ENCODE results near the gene MAN1B1.

MAN1B1 gene

GRCh38 chr9:137146527-137146918 is 59.7 kb downstream of the MAN1B1 start:
- no peak for DNase-seq (ENCODE audit: low spot score)

GRCh38 chr9:137147091-137147792 is 60.5 kb downstream of the MAN1B1 start:
- DNase-seq (ENCODE audit: low spot score), result no peak

DNA sequence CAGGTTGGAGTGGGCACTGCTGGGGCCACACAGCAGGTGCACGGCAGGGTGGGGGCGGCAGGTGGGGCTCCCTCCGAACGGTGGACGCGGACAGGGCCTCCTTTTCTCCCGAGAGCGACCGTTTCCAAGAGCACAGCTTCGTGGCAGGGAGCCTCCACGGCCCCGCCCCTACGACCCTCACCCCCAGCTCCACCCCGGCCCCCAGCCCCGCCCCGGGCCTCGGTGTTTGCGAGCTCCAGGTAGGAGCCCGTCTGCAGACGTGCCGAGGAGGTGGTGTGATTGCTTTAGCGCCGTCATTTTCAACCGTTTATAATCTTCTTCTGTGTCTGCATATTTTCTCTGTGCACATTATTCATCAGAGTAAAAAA is 61.0 kb downstream of the MAN1B1 start:
- DNase-seq (ENCODE audit: low spot score), result no peak

GRCh38 chr9:137148242-137148641 is 61.5 kb downstream of the MAN1B1 start:
- DNase-seq (ENCODE audit: low spot score), result no peak

DNA sequence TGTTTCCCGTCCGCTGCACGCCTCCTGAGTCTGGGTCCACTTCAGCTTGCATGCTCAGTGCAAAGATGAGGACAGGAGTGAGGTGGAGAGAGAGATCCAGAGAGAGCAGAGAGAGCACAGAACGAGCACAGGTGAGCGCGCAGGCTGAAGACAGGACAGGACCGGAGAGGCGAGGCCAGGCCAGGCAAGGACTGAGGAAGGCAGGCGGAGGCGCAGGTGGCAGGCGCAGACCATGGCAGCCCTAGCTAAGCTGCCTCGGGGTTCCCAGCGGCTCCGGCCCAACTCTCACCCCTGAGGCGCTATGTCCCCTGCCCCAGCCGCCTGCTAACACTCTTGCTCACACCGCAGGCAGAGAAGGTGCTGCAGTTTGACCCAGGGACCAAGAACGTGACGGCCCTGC is 61.9 kb downstream of the MAN1B1 start:
- no peak for DNase-seq (ENCODE audit: low spot score)

DNA sequence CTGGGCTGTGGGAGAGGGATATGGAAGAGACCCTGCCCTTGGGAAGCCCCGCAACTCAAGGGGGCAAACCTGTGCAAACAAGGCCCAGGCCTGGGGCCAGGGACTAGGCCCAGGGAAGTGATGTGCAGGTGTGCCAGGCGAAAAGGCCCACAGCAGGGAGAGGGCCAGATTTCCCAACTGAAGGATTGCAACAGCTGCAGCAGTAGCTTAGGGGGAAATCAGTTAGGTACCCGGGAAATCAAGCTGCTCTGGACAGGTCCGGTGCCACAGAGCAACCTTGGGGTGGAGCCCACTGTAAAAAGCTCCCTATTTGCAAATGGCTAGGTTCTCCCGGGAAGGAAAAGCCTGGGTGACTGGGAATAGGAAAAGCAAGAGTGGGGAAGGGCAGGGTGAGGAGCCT is 62.6 kb downstream of the MAN1B1 start:
- no peak for DNase-seq (ENCODE audit: low spot score)

DNA sequence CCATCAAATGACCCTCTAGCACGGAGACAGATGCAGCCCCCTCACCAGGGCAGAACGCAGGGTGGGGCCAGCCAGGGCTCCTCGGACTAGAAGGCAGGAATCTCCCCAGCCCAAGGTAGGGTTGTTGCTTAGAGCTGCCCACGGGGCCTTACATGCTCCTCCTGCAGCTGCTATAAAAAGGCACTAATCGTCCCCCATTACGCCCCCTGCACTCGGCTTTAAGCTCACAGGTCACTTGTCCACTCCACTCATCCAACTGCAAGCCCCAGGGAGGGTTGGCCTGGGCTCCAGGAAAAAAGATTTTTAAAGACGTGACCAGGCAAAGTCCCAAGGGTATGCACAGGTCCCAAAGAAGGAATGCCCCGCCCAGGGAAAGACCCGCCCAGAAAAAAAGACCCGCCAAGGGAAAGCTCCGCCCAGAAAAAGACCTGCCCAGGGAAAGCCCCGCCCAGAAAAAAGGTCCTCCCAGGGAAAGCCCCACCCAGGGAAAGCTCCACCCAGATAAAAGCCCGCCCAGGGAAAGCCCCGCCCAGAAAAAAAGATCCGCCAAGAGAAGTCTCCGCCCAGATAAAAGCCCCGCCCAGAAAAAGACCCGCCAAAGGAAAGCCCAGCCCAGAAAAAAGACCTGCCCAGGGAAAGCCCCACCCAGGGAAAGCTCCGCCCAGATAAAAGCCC is 63.3 kb downstream of the MAN1B1 start:
- DNase-seq (ENCODE audit: low spot score), result no peak

- DNase-seq (ENCODE audit: low spot score), result no peak
These were observed 64.1 kb downstream of the MAN1B1 start for GRCh38 chr9:137150617-137151457.

DNA sequence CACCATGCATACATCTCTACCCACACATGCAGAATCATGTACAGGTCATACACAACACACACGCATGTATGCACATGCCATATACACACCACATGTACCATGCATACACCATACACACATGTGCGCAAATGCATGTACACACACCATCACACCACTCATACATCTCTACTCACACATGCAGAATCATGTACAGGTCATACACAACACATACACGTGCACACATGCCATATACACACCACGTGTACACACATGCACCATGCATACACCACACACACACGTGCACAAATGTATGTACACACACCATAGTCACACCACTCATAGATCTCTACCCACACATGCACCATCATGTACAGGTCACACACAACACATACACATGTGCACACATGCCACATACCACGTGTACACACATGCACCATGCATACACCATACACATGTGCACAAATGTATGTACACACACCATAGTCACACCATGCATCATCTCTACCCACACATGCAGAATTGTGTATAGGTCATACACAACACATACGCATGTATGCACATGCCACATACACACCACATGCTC is 66.1 kb downstream of the MAN1B1 start:
- DNase-seq (ENCODE audit: low spot score), result no peak

DNA sequence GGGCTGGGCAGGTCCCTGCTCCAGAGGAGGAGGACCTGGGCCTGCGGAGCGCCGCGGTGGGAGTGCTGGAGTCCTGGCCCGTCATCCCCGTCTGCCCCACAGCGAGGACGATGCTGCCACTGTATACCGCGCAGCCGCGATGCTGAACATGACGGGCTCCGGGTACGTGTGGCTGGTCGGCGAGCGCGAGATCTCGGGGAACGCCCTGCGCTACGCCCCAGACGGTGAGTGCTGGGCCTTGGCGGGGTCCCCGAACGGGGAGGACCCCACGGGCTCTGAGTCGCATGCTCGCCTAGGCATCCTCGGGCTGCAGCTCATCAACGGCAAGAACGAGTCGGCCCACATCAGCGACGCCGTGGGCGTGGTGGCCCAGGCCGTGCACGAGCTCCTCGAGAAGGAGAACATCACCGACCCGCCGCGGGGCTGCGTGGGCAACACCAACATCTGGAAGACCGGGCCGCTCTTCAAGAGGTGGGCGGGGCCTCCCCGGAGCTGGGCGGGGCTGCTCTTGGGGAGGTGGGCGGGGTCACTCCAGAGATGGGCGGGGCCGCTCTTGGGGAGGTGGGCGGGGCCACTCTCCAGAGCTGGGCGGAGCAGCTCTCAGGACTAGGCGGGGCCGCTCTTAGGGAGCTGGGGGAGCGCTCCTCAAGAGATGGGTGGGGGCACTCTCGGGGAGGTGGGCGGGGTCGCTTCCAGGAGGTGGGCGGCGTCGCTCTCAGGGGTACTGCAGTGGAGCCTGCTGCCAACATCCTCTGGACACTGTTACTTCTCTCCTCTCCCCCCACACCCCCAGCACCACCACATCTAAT is 70.0 kb downstream of the MAN1B1 start:
- DNase-seq (ENCODE audit: low spot score), result no peak

- DNase-seq (ENCODE audit: low spot score), result no peak
These were observed 71.0 kb downstream of the MAN1B1 start for GRCh38 chr9:137157618-137158415.

DNA sequence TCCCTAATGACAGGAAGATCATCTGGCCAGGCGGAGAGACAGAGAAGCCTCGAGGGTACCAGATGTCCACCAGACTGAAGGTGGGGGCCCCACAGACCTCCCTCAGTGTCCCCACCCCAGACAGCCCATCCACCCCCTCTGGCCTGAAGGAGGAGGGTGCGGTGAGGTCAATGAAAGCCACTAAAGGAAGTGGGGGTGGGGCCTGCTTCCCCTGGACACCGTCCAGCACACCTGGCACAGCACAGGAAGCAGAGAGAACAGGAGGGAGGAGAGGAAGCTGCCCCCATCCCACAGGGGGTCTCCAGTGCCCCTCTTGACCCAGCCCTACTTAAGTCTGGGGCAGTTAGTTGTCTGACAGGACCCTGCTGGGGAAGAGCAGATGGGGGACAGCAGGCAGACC is 71.8 kb downstream of the MAN1B1 start:
- no peak for DNase-seq (ENCODE audit: low spot score)

Measured in left forelimb (tissue), 1 donor.